ENCODE measurements around the gene ADAMTSL4. TPM values are rescaled to one million over a fixed set of nuclear protein-coding genes. Genes with fewer than 3 reads are reported as not detected.

Gene ADAMTSL4
- total RNA-seq (2014; rRNA removed; shearing (Covaris generic)), result 1.2 and 2.0 TPM in 2 replicates

GRCh38 chr1:150548632-150549495 lies at the start of gene ADAMTSL4:
TSS of gene ADAMTSL4 (plus strand) at chr1:150549408. CDS start at chr1:150552289, 2,881 bp downstream.
- DNase-seq (ENCODE audit: low read depth), result peak; percentile 82

- DNase-seq (ENCODE audit: low read depth), result no peak
Observed at GRCh38 chr1:150505431-150505830, 43.8 kb upstream of the ADAMTSL4 start.

- DNase-seq (ENCODE audit: low read depth), result peak; percentile 87
Observed at GRCh38 chr1:150507912-150508864, 41.0 kb upstream of the ADAMTSL4 start, which contains the start of gene ECM1. TSS of gene ECM1 (plus strand) at chr1:150508109. CDS start at chr1:150508210, 101 bp downstream.

- no peak for DNase-seq (ENCODE audit: low read depth)
Observed at GRCh38 chr1:150508982-150509381, 40.2 kb upstream of the ADAMTSL4 start.

- no peak for DNase-seq (ENCODE audit: low read depth)
Observed at GRCh38 chr1:150511551-150511950, 37.7 kb upstream of the ADAMTSL4 start.

- DNase-seq (ENCODE audit: low read depth), result no peak
Observed at GRCh38 chr1:150511985-150512660, 37.1 kb upstream of the ADAMTSL4 start.

GRCh38 chr1:150512846-150513245 lies 36.4 kb upstream of the ADAMTSL4 start:
- DNase-seq (ENCODE audit: low read depth), result no peak

- DNase-seq (ENCODE audit: low read depth), result no peak
Observed at GRCh38 chr1:150513351-150513791, 35.8 kb upstream of the ADAMTSL4 start.

GRCh38 chr1:150514260-150514659 lies 34.9 kb upstream of the ADAMTSL4 start:
- no peak for DNase-seq (ENCODE audit: low read depth)

GRCh38 chr1:150514913-150515327 lies 34.3 kb upstream of the ADAMTSL4 start:
- no peak for DNase-seq (ENCODE audit: low read depth)

GRCh38 chr1:150515328-150516049 lies 33.7 kb upstream of the ADAMTSL4 start, which contains the start of gene FALEC:
TSS of gene FALEC (plus strand) at chr1:150515752.
- DNase-seq (ENCODE audit: low read depth), result peak; percentile 96

GRCh38 chr1:150516050-150516591 lies 33.1 kb upstream of the ADAMTSL4 start:
- peak; percentile 25 for DNase-seq (ENCODE audit: low read depth)

- peak; percentile 24 for DNase-seq (ENCODE audit: low read depth)
Observed at GRCh38 chr1:150516616-150517015, 32.6 kb upstream of the ADAMTSL4 start.

GRCh38 chr1:150521196-150521968 lies 27.8 kb upstream of the ADAMTSL4 start:
- DNase-seq (ENCODE audit: low read depth), result no peak

GRCh38 chr1:150525348-150525747 lies 23.9 kb upstream of the ADAMTSL4 start:
- no peak for DNase-seq (ENCODE audit: low read depth)

- DNase-seq (ENCODE audit: low read depth), result peak; percentile 76
Observed at GRCh38 chr1:150528196-150528595, 21.0 kb upstream of the ADAMTSL4 start.

GRCh38 chr1:150529017-150529416 lies 20.2 kb upstream of the ADAMTSL4 start:
- DNase-seq (ENCODE audit: low read depth), result peak; percentile 68

GRCh38 chr1:150530491-150531159 lies 18.6 kb upstream of the ADAMTSL4 start:
- DNase-seq (ENCODE audit: low read depth), result no peak

GRCh38 chr1:150532860-150533259 lies 16.3 kb upstream of the ADAMTSL4 start:
- DNase-seq (ENCODE audit: low read depth), result no peak
